GM21528 (cell line): ENCODE measurements around the gene MEIOSIN.
A peak's percentile ranks its signal among the peaks of the same experiment; 100 is the strongest.
"Not testable (repeated sequence)": the region's sequence is repeated elsewhere in the genome, so short reads cannot be mapped to it uniquely, and the experiment has no call there.

Experiments used
- ATAC-seq: cut with Tn5 transposase; IDR thresholded peaks from one replicate; pipeline ENCODE4 v1.9.1; 2021; ENCODE audit warnings: mild to moderate bottlenecking, moderate library complexity; ENCODE audit not compliant: unreplicated experiment, low FRiP score

Gene MEIOSIN

GRCh38 chr19:45717983-45718650 is 15.1 kb upstream of the MEIOSIN start:
- peak; percentile 4 for ATAC-seq

GRCh38 chr19:45720065-45720464 is 13.2 kb upstream of the MEIOSIN start:
- ATAC-seq = not testable (repeated sequence)

DNA sequence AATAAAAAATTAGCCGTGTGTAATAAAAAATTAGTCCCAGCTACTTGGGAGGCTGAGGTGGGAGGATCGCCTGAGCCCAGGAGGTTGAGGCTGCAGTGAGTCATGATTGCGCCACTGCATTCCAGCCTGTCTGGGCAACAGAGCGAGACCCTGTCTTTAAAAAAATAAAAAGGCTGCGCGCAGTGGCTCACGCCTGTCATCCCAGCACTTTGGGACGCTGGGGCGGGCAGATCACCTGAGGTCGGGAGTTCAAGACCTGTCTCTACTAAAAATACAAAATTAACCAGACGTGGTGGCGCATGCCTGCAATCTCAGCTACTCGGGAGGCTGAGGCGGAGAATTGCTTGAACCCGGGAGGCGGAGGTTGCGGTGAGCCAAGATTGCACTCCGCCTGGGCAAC is 4.6 kb upstream of the MEIOSIN start:
- ATAC-seq = not testable (repeated sequence)

DNA sequence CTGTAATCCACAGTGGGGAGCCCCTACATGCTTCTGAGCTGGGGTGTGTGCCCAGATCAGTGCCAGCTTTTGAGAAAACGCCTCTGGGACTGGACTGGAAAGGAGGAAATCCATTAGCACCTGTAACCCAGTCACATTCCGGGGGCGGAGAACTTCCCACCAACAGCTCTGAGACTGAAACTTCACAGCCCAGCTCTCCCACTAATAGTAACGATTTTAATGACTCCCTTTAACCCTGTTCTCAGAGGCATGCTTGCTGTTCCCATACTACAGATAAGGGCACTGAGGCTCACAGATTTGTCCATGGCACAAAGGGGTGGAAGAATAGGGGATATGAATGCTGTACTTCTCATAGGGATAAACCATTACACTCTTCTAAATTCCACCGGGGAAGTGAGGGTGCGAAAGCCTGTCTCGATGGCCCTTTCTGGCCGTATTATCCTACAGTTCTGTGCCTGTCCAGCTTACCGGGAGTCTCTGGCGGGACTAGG is 3.4 kb upstream of the MEIOSIN start:
- no peak for ATAC-seq

DNA sequence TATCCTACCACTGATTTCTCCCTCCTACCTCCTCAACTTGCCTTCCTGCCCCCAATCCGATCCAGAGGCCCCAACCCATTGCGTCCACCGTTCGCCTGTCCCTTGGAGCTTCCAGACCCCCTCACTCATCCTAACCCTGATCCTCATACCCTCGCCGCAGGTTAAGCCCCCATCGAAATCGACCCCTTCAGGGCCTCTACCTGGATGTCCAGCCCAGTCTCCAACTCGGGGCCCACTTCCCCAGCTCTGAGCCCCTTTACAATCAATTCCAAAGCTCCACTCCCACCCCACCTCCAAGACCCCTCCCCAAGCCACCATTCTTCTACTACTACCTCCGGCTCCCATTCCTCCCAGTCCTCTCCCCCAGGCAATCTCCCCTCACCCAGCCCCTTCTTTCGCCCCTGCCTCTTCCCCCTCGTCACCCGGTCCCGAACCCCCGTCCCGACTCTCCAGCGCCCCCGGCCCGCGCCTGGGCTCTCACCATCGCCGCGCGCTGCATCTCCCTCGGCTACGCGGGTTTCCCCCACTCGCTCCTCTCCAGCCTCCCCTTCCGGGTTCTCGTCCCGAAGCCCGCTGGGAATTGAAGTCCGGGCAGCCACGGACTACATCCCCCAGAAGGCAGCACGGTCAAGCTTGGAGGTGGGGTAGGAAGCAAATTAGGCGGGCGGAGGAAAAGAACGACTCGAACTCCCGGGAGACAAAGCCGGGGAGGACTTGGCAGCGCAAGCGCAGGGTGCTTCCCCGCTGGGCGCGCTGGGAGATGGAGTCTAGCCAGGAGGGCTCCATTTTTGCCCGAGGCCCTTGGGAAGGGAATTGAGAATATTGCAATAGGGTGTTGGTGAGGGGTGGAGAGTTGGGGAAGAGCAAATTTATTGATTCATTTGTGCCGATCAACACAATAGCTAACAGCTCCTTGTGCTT is 2.6 kb upstream of the MEIOSIN start, which contains the start of gene FBXO46:
Gene FBXO46, minus strand, starts transcription at position 529 of the 921 bp plus-strand sequence. CDS start 17,401 bp downstream, outside the sequence.
- peak; percentile 84 for ATAC-seq

- no peak for ATAC-seq
These were observed 6.5 kb downstream of the MEIOSIN start for GRCh38 chr19:45739498-45740439.

DNA sequence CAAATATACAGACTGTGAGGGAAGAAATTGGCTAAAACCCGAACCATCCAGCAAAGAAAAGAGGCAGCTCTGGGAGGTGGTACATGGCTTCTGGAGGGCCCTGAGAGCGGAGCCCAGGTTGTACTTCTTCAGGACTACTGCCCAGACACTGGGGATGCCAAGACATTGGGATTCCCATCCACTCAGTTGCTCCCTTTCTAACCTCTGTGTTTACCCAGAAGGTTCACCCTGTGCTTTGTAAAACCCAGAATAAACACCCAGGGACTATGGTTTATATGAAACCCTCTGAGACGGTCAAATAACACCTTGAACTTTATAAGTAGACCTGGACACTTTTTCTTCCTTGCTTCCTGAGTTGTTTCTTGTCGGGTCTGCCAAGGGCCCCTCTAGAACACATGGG is 9.7 kb downstream of the MEIOSIN start:
- no peak for ATAC-seq

DNA sequence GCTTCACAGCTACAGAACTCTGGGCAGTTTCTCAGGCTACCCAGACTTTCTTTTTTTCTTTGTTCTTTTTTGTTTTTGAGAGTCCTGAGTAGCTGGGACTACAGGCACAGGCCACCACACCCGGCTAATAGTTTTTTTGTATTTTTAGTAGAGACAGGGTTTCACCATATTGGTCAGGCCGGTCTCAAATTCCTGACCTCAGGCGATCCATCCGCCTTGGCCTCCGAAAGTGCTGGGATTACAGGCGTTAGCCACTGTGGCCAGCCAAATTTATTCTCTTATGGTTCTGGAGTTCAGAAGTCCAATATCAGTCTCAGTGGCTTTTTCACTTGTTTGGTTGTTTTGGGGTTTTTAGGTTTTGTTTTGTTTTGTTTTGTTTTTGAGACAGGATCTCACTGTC is 12.4 kb downstream of the MEIOSIN start:
- no peak for ATAC-seq

DNA sequence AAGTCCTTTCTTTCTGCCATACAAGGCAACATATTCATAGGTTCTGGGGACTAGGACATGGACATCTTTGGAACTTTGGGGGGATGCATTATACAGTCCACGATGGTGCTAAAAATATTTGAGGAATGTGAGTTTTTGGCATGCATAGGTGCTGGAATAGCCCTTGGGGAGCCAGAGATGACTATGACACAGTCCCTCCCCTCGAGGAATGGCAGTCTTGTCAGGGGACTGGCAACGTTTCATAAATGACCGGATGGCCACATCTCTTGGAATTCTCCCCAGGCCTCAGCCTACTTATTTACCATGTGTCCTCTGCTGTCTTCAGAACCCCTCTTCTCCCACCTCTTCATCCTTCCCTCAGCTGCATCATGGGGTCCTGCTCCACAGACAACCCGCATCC is 13.6 kb downstream of the MEIOSIN start:
- no peak for ATAC-seq

GRCh38 chr19:45747513-45747912 is 14.3 kb downstream of the MEIOSIN start:
- ATAC-seq = no peak

- ATAC-seq = not testable (repeated sequence)
These were observed 18.2 kb downstream of the MEIOSIN start for GRCh38 chr19:45751483-45751882.

DNA sequence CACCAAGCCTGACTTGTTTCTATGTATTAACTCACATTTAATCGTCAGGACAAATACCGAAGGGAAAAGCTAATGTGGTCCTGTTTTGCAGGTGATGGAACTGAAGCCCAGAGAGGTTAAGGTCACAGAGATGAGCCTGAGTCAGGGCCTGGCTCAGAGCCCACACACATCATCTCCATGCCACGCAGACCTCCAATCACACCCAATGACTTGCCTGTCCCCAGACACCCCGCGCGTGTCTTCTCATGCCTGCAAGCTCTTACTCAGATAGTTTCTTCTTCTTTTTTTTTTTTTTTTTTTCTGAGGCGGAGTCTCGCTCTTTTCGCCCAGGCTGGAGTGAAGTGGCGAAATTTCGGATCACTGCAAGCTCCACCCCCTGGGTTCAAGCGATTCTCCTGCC is 19.4 kb downstream of the MEIOSIN start:
- ATAC-seq = no peak

DNA sequence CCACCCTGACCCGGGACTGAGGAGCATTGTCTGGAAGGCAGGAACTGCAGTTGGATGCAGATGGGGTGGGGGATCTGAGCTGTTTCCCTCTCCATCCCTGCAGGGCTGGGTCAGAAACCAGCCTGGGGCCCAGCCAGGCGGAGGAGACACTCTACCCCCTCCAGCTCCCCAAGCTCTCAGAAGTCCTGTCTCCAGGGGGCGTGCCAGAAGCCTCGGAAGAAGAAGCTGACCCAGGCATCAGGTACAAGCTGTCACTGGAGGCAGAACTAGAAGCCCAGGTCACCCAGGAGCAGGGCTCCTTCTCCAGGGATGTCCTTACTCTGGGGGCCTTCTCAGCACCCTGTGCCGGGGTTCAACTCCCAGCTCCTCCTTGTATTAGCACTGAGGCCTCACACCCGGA is 20.3 kb downstream of the MEIOSIN start:
- ATAC-seq = no peak

DNA sequence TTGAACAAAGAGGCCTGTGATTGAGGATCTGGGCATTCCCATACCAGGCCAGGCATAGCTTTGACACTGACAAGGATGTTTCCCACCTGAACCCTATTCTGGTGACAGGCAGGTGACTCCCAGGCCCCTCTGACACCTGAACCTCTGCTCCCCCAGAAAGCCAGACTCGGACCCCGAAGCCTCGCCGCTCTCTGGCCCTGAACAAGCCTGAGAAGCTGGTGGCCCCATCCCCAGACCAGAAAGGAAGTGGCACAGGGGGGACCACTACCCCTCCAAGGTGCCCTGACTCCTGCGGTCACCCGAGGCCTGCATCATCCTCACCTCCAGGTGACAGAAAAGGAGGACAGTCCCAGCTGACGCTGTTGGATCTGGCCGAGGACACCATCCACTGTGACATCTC is 21.1 kb downstream of the MEIOSIN start:
- ATAC-seq = no peak

DNA sequence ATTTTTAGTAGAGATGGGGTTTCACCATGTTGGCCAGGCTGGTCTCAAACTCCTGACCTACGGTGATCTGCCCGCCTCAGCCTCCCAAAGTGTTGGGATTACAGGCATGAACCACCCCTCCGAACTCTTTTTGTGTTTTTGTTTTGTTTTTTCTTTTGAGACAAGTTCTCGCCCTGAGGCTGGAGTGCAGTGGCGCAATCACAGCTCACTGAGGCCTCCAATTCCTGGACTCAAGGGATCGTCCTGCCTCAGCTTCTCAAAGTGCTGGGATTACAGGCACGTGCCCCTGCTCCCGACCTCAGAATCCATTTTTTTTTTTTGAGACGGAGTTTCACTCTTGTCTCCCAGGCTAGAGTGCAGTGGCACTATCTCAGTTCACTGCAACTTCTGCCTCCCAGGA is 24.5 kb downstream of the MEIOSIN start:
- ATAC-seq = no peak

GRCh38 chr19:45758921-45759320 is 25.7 kb downstream of the MEIOSIN start:
- no peak for ATAC-seq

DNA sequence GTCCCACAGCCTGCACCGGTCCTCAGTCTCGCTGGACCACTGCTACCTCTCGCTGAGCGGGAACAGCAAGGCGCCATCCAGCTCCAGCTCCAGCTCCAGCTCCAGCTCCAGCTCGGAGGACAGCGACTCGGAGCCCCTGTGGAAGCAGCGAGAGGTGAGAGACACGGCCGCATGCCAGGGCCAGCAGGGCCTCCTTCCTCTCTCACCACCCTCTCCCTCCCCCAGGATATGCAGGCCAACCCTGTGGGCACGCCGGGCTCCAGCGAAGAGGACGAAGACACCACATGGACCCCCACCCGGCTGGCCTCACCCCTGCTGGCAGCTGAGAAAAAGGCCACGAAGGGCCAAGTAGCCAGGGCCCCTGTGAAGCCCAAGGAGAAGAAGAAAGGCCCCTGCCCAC is 28.5 kb downstream of the MEIOSIN start:
- no peak for ATAC-seq

GRCh38 chr19:45762870-45763631 is 29.8 kb downstream of the MEIOSIN start:
- ATAC-seq = no peak

GRCh38 chr19:45763691-45764294 is 30.6 kb downstream of the MEIOSIN start:
- ATAC-seq = no peak
